Dendritic cell treated with granulocyte-macrophage colony-stimulating factor and Interleukin-4, amounts not matched to agents 40 ng/mL and 50 ng/mL, for 4 days (primary cell): ENCODE data around the gene MOB3A.
"Not testable (repeated sequence)": the region's sequence is repeated elsewhere in the genome, so short reads cannot be mapped to it uniquely, and the experiment has no call there.

Source experiments
- H3K27ac Mint-ChIP-seq: one replicate; pipeline ENCODE4 v1.8.0; 2022; ENCODE audit warnings: mild to moderate bottlenecking, mixed read lengths
- H3K27me3 Mint-ChIP-seq: one replicate; pipeline ENCODE4 v1.8.0; 2022; ENCODE audit warnings: mild to moderate bottlenecking, mixed read lengths
- H3K36me3 Mint-ChIP-seq: one replicate; pipeline ENCODE4 v1.8.0; 2022; ENCODE audit warnings: low read depth, mixed read lengths
- H3K4me1 Mint-ChIP-seq: one replicate; pipeline ENCODE4 v1.8.0; 2022; ENCODE audit warnings: low read depth, mixed read lengths
- H3K4me3 Mint-ChIP-seq: one replicate; pipeline ENCODE4 v1.8.0; 2022; ENCODE audit warnings: mild to moderate bottlenecking, moderate library complexity, mixed read lengths
- H3K9me3 Mint-ChIP-seq: one replicate; pipeline ENCODE4 v1.8.0; 2022; ENCODE audit warnings: mixed read lengths
- intact Hi-C: fragments of 100-400 bp; cut with micrococcal nuclease; formaldehyde crosslinking; loops from one replicate; pipeline ENCODE4 v1.15.0; 2022

Gene MOB3A

DNA sequence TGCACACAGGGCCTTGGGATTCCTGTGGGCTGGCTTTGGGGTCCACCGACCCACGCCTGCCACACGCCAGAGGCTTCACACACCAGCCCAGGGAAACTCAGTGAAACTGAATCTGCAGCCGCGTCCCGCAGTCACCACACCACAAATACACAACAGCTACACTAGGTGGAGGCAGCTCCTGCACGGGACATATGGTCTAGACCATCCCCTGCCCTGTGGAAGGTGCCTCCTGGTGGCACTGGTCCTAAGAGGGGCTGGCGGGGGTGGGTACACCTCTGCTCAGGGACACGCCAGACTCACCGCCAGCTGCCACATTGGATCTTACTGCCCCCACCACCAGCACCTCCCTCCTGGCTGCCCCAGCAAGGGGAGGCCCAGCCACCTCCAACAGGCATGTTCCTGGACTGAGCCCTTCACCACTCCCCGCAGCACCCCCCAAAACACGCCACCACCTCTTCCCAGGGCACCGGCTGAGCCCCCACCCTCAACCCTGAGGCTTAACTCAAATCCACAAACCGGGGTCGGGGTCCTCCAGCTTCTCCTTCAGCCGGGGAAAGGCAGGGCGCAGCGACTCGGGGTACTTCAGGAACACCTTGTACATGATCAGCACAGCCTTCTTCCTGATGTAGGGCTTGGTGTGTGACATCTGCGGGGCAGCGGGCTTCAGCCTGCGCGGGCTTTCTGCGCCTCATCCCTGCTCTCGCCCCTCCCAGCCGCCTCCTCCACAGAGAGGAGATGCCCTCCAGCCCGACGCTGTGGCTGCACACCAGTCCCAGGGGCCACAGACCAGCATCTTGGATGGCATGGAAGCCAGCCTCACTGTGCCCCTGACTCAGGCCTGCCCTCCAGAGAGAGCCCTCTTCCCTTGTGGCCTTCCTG, 34.0 kb upstream of the MOB3A start:
- Mint-ChIP-seq H3K36me3 (peaks cover 92% of the 10 kb centered on the region), H3K27ac (no peak overlapping the region)

DNA sequence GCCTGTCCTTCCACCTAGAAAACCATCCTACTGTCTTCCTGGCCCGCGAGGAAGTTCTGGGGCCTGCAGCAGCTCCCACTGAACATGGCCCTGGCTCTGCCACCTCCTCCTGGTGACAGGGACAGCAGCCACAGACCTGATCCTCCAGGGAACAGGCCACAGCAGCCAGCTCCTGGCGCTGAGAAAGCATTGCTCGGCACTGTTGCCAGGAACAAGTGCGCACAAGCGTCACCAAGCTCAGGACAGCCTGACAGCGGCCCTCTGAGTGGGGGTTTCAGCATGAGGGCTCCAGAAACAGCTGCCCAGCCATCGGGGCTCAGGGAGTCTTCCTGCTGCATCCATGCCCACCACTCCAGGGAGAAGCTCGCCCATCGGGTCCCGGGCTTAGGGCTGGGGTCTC, 33.4 kb upstream of the MOB3A start:
- intact Hi-C loops, result no loop called here
- H3K4me1 Mint-ChIP-seq, result no peaks in the 10 kb centered on the region
- H3K27ac Mint-ChIP-seq, result no peak overlapping the region
- peaks cover 97% of the 10 kb centered on the region for H3K36me3 Mint-ChIP-seq
- no peaks in the 10 kb centered on the region for H3K27me3 Mint-ChIP-seq
- H3K4me3 Mint-ChIP-seq, result no peak overlapping the region
- no peaks in the 10 kb centered on the region for H3K9me3 Mint-ChIP-seq

More for the DNA sequence above, 34.0 kb upstream of the MOB3A start:
- intact Hi-C loops, result no loop called here
- Mint-ChIP-seq H3K4me3 (no peak overlapping the region), H3K27me3 (no peaks in the 10 kb centered on the region), H3K4me1 (no peaks in the 10 kb centered on the region), H3K9me3 (no peaks in the 10 kb centered on the region)

DNA sequence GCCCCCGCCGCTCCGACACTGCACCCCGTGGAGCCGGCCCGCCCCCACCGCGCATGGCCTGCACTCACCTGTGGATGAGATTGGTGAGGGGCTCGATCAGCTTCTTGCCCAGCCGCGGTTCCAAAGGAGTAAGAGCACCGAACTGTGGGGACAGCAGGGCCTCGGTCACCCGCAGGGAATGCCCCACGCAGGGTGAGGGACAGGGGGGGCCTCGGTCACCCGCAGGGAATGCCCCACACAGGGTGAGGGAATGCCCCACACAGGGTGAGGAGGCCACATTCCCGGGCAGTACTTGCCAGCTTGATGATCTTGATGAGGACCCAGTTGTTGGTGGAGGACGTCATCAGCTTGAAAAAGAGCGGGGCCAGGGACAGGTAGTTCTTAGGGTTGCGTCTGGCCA, 32.9 kb upstream of the MOB3A start:
- Mint-ChIP-seq H3K27ac (no peak overlapping the region), H3K4me3 (no peak overlapping the region), H3K4me1 (no peaks in the 10 kb centered on the region), H3K27me3 (no peaks in the 10 kb centered on the region), H3K9me3 (no peaks in the 10 kb centered on the region), H3K36me3 (peaks cover 98% of the 10 kb centered on the region)
- intact Hi-C loops, result no loop called here

DNA sequence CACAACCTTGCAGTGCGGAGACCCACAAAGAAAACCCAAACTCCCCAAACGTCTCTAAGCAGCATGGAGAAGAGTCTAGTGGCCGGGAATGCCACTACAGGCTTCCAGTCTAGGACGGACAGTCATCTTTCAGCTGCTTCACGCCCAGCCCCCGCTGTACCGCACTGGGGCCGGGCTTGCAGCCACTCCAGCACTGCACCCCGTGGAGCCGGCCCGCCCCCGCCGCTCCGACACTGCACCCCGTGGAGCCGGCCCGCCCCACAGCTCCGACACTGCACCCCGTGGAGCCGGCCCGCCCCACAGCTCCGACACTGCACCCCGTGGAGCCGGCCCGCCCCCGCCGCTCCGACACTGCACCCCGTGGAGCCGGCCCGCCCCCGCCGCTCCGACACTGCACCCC, 32.1 kb upstream of the MOB3A start:
- H3K27me3 Mint-ChIP-seq, H3K4me3 Mint-ChIP-seq, H3K4me1 Mint-ChIP-seq, intact Hi-C loops, H3K27ac Mint-ChIP-seq, H3K9me3 Mint-ChIP-seq: not testable (repeated sequence)
- H3K36me3 Mint-ChIP-seq, result peaks cover 98% of the 10 kb centered on the region

DNA sequence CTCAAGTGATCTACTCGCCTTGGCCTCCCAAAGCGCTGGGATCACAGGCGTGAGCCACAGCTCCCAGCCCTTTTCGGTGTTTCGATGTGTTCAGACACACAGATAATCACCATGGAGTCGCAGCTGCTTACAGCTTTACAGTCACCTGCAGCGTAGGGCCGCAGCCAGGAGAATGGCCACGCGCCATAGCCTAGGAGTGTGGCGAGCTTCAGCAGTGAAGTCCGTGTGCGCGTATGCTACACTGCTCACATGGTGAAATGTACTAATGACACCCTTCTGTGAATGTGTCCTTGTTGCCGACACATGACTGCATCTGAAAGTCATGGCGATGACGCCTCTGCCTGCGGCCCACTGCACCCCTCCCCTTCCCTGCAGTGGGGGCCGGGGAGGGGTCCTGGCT, 31.6 kb upstream of the MOB3A start:
- Mint-ChIP-seq H3K9me3 (no peaks in the 10 kb centered on the region), H3K27ac (no peak overlapping the region), H3K36me3 (peaks cover 98% of the 10 kb centered on the region), H3K27me3 (no peaks in the 10 kb centered on the region), H3K4me1 (no peaks in the 10 kb centered on the region), H3K4me3 (no peak overlapping the region)
- intact Hi-C loops, result no loop called here

DNA sequence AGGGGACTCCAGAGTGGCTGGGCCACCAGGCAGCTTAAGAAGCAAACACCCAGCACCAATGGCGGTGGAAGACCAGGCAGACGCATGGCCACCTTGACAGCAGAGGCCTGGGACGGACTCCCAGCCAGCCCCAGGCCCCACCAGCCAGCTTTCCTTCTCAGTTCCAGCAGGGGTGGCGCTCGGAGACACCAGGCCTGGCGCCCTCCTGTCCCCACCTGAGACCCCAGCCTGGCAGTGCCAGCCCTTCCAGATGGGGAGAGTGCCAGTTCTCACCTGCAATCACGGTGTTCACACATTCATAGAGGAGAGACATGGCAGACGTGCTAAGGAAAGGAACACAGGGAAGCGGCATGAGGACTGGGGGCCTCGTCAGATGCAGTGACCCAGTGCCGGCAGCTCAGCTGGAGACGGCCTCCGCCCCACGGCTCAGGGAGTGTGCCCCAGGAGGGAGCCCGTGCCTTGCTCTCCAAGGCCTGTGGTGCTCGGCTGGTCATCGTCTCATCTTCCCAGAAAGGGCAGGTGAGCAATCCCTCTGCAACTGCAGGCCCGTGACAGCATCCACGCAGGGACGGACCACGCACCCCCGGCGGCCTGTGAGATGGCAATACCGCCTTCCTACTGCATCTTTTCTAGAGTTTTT, 30.9 kb upstream of the MOB3A start:
- Mint-ChIP-seq H3K4me1 (no peaks in the 10 kb centered on the region), H3K9me3 (no peaks in the 10 kb centered on the region), H3K27me3 (no peaks in the 10 kb centered on the region), H3K4me3 (no peak overlapping the region), H3K36me3 (peaks cover 98% of the 10 kb centered on the region), H3K27ac (no peak overlapping the region)
- intact Hi-C loops, result no loop called here

DNA sequence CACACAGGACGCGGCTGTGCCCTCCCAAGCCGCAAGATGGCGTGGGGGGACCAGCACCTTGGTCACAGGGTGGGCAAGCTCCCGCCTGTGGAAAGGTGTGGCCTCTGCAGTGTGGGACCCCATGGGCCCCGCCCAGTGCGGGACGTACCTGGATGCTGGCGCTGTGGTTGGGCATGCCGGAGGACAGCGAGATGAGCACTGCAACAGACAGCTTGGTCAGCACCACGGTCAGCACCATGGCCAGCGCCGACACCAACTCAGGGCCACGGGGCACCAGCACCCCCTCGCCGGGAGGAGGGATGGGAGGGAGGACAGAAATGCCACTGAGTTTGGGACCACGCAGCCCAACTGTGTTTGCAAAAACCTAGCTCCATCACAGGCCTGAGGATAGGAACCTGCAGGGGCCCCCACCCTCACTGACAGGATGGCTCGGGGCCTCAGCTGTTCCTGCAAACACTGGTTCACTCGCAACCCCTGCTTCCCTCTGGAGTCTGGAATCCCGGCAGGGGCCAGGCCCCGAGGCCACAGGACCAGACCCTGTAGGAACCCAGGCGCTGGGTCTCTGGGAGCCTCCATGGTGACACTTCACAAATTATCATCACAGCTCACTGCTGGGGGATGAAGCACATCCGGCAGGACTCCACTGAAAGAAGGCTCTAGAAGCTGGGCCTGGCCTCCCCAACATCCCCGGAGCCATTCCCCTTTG, 27.7 kb upstream of the MOB3A start:
- Mint-ChIP-seq H3K4me3 (no peak overlapping the region), H3K9me3 (no peaks in the 10 kb centered on the region), H3K27me3 (no peaks in the 10 kb centered on the region), H3K4me1 (no peaks in the 10 kb centered on the region), H3K27ac (no peak overlapping the region), H3K36me3 (peaks cover 98% of the 10 kb centered on the region)
- intact Hi-C loops, result no loop called here

DNA sequence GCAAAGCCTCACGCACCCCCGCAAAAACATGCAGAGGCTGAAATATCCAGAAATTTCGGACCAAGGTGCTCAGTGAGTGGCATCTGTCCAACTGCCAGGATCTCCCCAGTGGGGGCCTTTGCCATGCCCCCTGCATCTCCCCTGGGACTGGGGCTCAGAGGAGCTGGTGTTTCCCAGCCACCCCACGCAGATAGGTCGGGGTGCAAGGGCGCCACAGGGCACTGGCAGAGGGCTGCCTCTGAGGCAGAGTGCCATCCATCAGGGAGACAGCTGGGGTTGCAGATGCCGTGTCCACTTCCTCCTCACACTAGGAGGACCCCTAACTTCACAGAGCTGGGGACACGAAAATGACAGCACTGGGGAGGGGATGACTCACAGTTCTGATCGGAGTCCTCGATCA, 26.9 kb upstream of the MOB3A start:
- no peaks in the 10 kb centered on the region for H3K9me3 Mint-ChIP-seq
- no peak overlapping the region for H3K4me3 Mint-ChIP-seq
- H3K27me3 Mint-ChIP-seq, result no peaks in the 10 kb centered on the region
- intact Hi-C loops, result no loop called here
- no peak overlapping the region for H3K27ac Mint-ChIP-seq
- no peaks in the 10 kb centered on the region for H3K4me1 Mint-ChIP-seq
- peaks cover 100% of the 10 kb centered on the region for H3K36me3 Mint-ChIP-seq

DNA sequence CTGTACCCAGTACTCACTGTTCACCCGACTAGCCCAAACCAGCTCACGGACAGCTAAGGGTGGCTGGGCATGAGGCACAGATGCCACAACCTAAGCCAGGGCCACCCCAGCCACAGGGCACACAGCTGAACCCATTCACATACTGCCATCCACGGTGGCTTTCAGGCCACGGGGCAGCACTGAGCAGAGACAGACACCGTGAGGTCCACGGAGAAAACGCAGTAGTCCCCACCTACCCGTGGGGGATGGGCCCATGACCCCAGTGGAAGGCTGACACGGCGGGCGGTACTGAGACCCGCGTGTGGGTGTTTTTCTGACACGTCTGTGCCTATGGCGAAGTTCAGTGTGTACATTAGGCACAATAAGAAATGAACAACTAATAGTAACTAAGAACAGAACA, 26.1 kb upstream of the MOB3A start:
- Mint-ChIP-seq H3K4me1 (no peaks in the 10 kb centered on the region), H3K27ac (no peak overlapping the region), H3K36me3 (peaks cover 100% of the 10 kb centered on the region), H3K4me3 (no peak overlapping the region), H3K9me3 (no peaks in the 10 kb centered on the region), H3K27me3 (no peaks in the 10 kb centered on the region)
- intact Hi-C loops, result no loop called here

DNA sequence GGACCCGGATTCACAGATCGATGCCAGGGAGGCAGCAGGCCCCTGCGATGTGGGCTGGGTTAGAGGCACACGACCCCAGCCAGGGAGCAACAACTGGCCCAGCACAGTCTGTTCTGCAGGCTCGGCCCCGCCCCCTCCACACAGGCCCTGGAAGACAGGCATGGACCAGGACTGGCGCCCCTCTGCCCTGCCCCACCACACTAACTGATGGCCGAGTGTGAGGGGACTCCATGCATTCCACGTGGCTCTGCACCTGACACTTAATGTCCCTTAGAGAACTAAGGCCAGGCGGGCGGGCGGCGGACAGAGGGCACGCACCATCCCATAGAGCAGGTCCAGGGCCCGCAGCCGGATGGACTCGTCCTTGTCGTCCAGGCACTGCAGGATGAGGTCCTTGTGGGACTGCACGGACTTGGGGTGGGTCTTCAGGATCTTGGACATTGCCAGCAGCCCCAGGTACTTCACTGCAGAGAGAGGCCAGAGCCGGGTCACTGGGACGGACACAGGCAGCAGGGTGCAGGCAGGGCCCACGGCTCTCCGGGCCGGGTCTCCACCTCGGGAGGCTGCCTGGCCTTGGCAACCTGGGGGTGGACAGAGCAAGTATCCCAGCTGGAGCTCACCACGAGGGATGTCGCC, 25.4 kb upstream of the MOB3A start:
- intact Hi-C loops, result no loop called here
- no peaks in the 10 kb centered on the region for H3K9me3 Mint-ChIP-seq

DNA sequence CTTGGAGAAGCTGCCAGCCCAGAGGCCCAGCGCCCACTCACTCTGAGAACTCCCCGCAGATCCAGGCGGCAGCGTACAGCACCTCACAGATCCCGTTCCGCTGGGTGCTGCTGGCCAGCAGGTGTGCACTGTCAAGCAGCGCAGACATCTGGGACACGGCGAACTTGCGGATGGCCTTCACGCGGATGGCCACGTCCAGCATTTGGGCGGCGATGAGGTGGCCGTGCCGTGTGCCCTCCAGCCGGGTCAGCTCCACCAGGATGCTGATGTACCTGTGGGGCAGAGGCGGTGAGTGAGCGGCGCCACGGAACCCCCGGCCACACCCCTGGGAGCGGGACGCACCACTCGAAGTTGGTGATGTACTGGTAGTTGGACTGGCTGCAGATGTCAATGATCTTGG, 24.7 kb upstream of the MOB3A start:
- peaks cover 100% of the 10 kb centered on the region for H3K36me3 Mint-ChIP-seq

More for the DNA sequence above, 25.4 kb upstream of the MOB3A start:
- Mint-ChIP-seq H3K4me1 (no peaks in the 10 kb centered on the region), H3K27me3 (no peaks in the 10 kb centered on the region), H3K27ac (no peak overlapping the region), H3K4me3 (no peak overlapping the region), H3K36me3 (peaks cover 100% of the 10 kb centered on the region)

DNA sequence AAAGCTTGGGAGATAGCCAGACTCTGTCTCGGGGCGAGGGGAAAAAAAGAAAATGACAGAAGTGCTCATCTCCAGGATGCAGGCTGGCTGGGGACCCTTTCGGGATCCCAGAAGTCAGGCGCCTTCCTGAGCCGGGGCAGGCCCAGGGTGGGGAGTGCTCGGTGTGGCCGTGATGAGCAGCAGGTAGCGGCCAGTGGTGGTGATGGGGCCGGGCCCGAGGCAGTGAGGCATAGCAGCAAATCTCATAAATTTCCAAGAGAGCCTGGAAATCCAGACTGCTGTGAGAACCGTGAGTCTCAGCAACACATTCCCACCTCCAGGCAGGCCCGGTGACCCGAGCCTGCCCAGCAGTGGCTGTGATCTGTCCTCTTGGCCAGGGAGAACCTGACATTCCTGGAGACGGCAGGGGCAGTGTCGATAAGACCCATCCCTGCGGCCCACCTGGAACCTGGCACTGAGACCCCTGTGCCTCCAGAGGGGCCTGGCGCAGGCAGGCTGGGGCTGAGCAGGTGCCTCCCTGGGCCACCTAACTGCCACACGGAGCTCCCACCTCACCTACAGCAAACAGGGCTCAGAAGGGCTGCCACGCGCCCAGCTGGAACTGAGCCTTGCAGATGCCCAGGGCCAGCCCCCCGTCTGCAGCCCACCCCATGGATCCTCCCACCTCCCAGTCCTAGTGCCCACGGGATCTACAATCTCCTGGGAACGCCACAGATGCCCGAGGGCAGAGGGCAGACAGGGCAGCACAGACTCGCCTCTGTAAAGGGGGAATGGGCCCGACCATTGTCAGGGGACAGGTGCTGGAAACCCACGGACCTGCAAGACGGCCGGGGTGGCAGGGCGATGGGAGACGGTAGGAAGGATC, 24.0 kb upstream of the MOB3A start:
- H3K9me3 Mint-ChIP-seq, result no peaks in the 10 kb centered on the region

More for the DNA sequence above, 24.7 kb upstream of the MOB3A start:
- intact Hi-C loops, result no loop called here
- H3K9me3 Mint-ChIP-seq, result no peaks in the 10 kb centered on the region
- H3K27me3 Mint-ChIP-seq, result no peaks in the 10 kb centered on the region
- H3K4me3 Mint-ChIP-seq, result no peak overlapping the region
- H3K27ac Mint-ChIP-seq, result no peak overlapping the region
- H3K4me1 Mint-ChIP-seq, result no peaks in the 10 kb centered on the region

DNA sequence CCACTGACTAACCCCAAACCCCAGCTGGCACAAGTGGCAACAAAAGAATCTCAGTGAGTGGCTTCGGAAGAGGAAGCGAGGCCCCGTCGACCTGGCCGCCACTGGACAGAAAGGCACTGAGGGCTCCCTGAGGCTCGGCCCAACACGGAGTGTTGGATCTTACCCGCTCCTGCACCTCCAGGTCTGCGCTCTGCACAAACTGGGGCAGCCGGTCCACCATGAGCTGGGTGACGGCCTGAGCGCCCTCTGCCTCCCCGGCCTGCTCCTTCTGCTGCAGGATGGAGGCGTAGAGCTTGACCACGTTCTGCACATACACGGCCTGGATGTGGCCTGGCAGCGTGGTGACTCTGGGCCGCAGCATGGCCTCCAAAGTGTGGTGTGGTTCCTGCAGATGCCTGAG, 22.3 kb upstream of the MOB3A start:
- H3K4me3 Mint-ChIP-seq, result no peak overlapping the region
- no peaks in the 10 kb centered on the region for H3K27me3 Mint-ChIP-seq
- no peak overlapping the region for H3K27ac Mint-ChIP-seq
- H3K36me3 Mint-ChIP-seq, result peaks cover 100% of the 10 kb centered on the region
- intact Hi-C loops, result no loop called here
- H3K9me3 Mint-ChIP-seq, result no peaks in the 10 kb centered on the region
- no peaks in the 10 kb centered on the region for H3K4me1 Mint-ChIP-seq

More for the DNA sequence above, 24.0 kb upstream of the MOB3A start:
- Mint-ChIP-seq H3K27me3 (no peaks in the 10 kb centered on the region), H3K36me3 (peaks cover 100% of the 10 kb centered on the region), H3K4me3 (no peak overlapping the region), H3K4me1 (no peaks in the 10 kb centered on the region), H3K27ac (no peak overlapping the region)
- intact Hi-C loops, result no loop called here
